HPDE6-E6E7 (cell line): Measurements from ENCODE around the gene ERC2.
"Not testable (repeated sequence)": the region's sequence is repeated elsewhere in the genome, so short reads cannot be mapped to it uniquely, and the experiment has no call there.

Experiments used
- DNase-seq: peaks from one replicate; pipeline ENCODE4 v3.0.0; 2011; ENCODE audit warnings: missing footprints; ENCODE audit errors: extremely low spot score

Gene ERC2

GRCh38 chr3:56064684-56065083 lies 403.6 kb downstream of the ERC2 start:
- no peak for DNase-seq

- no peak for DNase-seq
Measured at GRCh38 chr3:56061279-56061626, 407.0 kb downstream of the ERC2 start.

- DNase-seq: no peak
Measured at GRCh38 chr3:56060521-56061278, 407.6 kb downstream of the ERC2 start.

- no peak for DNase-seq
Measured at GRCh38 chr3:56059731-56060130, 408.5 kb downstream of the ERC2 start.

GRCh38 chr3:56055951-56056350 lies 412.3 kb downstream of the ERC2 start:
- no peak for DNase-seq

- DNase-seq: no peak
Measured at GRCh38 chr3:56055546-56055945, 412.7 kb downstream of the ERC2 start.

GRCh38 chr3:56054844-56055243 lies 413.4 kb downstream of the ERC2 start:
- DNase-seq: no peak

GRCh38 chr3:56053727-56054126 lies 414.5 kb downstream of the ERC2 start:
- no peak for DNase-seq

- no peak for DNase-seq
Measured at GRCh38 chr3:56052188-56052587, 416.1 kb downstream of the ERC2 start.

GRCh38 chr3:56051052-56051451 lies 417.2 kb downstream of the ERC2 start:
- DNase-seq: no peak

- DNase-seq: no peak
Measured at GRCh38 chr3:56048946-56049345, 419.3 kb downstream of the ERC2 start.

GRCh38 chr3:56048331-56048730 lies 419.9 kb downstream of the ERC2 start:
- no peak for DNase-seq

GRCh38 chr3:56042326-56042951 lies 425.8 kb downstream of the ERC2 start:
- DNase-seq: no peak

- DNase-seq: no peak
Measured at GRCh38 chr3:56025326-56025725, 442.9 kb downstream of the ERC2 start.

GRCh38 chr3:56023546-56023945 lies 444.7 kb downstream of the ERC2 start:
- no peak for DNase-seq

GRCh38 chr3:56022619-56023018 lies 445.6 kb downstream of the ERC2 start:
- no peak for DNase-seq

- no peak for DNase-seq
Measured at GRCh38 chr3:56019490-56020146, 448.6 kb downstream of the ERC2 start.

GRCh38 chr3:56015374-56015773 lies 452.9 kb downstream of the ERC2 start:
- DNase-seq: not testable (repeated sequence)

GRCh38 chr3:56012721-56013120 lies 455.5 kb downstream of the ERC2 start:
- DNase-seq: no peak

GRCh38 chr3:56005196-56005805 lies 463.0 kb downstream of the ERC2 start:
- DNase-seq: no peak

GRCh38 chr3:56003129-56003528 lies 465.1 kb downstream of the ERC2 start:
- no peak for DNase-seq

GRCh38 chr3:56001991-56002390 lies 466.3 kb downstream of the ERC2 start:
- DNase-seq: no peak

- no peak for DNase-seq
Measured at GRCh38 chr3:56001537-56001936, 466.7 kb downstream of the ERC2 start.
